Measurements from ENCODE around the gene DDX6. TPM values are rescaled to one million over a fixed set of nuclear protein-coding genes. Genes with fewer than 3 reads are reported as not detected.

The DDX6 gene
- total and polyA plus RNA-seq, 9 of the 15 experiments (the other 6 are each of a cell fraction or from before 2014, with no cell fraction given), result 10.0 to 102 (median 58.2) TPM

DNA sequence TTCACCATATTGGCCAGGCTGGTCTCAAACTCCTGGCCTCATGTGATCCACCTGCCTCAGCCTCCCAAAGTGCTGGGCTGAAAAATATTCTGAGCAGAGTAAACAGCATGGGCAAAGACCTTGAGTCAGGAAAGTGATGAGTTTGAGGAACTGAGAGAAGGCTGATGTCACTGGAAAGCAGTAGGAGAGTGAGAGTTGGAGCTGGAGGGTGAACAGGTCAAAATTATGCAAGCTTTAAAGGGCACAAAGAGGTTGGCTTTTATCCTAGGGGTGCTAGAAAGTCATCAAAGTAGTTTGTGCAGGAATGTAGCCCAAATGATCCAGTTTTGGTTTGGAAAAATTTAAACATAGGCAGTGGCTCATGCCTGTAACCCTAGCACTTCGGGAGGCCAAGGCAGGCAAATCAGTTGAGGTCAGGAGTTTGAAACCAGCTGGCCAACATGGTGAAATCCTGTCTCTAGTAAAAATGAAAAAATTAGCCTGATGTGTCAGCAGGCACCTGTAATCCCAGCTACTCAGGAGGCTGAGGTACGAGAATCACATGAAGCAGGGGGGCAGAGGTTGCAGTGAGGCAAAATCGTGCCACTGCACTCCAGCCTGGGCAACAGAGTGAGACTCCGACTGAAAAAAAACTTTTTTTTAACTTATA lies 48.1 kb upstream of the DDX6 start:
- no peak overlapping the region for H3K4me3 ChIP-seq
- no peaks in the 10 kb centered on the region; a peak in 3 of 5 replicates for H3K4me1 ChIP-seq (replicated peaks in 1 of 2; ENCODE audit: control insufficient read depth in 2 of 2, insufficient read depth in 2 of 2, low read length in 2 of 2)
- no peaks in the 10 kb centered on the region for H3K27me3 ChIP-seq (ENCODE audit: control insufficient read depth in 2 of 2, insufficient read depth in 2 of 2, low read length in 2 of 2)
- H3K79me2 ChIP-seq (ENCODE audit: control insufficient read depth, insufficient read depth, low read length), result no peaks in the 10 kb centered on the region
- DNase-seq (ENCODE audit: extremely low read depth in 1 of 4, low spot score in 3 of 4), result no peak
- CTCF ChIA-PET (ENCODE audit: low intra/inter-chr PET ratio), result no interaction called here
- in situ Hi-C loops (cut with MboI), result no loop called here
- FAIRE-seq, result no peak
- no peak overlapping the region for H3K27ac ChIP-seq (ENCODE audit: extremely low read depth, low read depth, low read length)
- POLR2A ChIA-PET, result no interaction called here
- intact Hi-C loops (cut with micrococcal nuclease), result no loop called here
- no TSS peak for BruUV-seq (replicated peaks)
- no peak overlapping the region for H3K4me2 ChIP-seq (ENCODE audit: insufficient read depth, low read length)
- H3K9me1 ChIP-seq (ENCODE audit: control insufficient read depth, insufficient read depth, low read length), result no peaks in the 10 kb centered on the region
- no peak overlapping the region for H2AFZ ChIP-seq (ENCODE audit: low read depth, low read length)
- WGBS (ENCODE audit: insufficient coverage, low coverage, missing lambda C conversion rate), result 74% methylated on average over 4 of the region's 4 CpGs
- no peaks in the 10 kb centered on the region for H4K20me1 ChIP-seq (replicated peaks; ENCODE audit: control insufficient read depth, insufficient read depth, low read length)
- ATAC-seq, result no peak
- no peaks in the 10 kb centered on the region for H3K9me3 ChIP-seq (replicated peaks; ENCODE audit: control insufficient read depth, insufficient read depth, low read depth, low read length)
- H3K9ac ChIP-seq (ENCODE audit: insufficient read depth in 1 of 2, low read depth in 2 of 2, low read length in 2 of 2), result no peak overlapping the region
- no peaks in the 10 kb centered on the region for H3K36me3 ChIP-seq (ENCODE audit: control insufficient read depth, insufficient read depth, low read length)
- TF ChIP-seq NCOA4 (IDR thresholded peaks at IDR 0.05; ENCODE audit: partially characterized antibody), result no peak
- no peak for TF ChIP-seq ZFPM2 (CRISPR knock-in tag; IDR thresholded peaks at IDR 0.05)
- no peak for TF ChIP-seq COPS2 (conservative IDR thresholded peaks at IDR 0.05)
- TF ChIP-seq STAT5B (CRISPR knock-in tag; IDR thresholded peaks at IDR 0.05), result no peak
- no peak for TF ChIP-seq RFX7 (CRISPR knock-in tag; IDR thresholded peaks at IDR 0.05)
- no peak for TF ChIP-seq ZBTB8A (IDR thresholded peaks at IDR 0.05; ENCODE audit: partially characterized antibody)
- no peak for TF ChIP-seq U2AF1 (optimal IDR thresholded peaks at IDR 0.05; ENCODE audit: low read depth, low read length)
- TF ChIP-seq DMBX1 (CRISPR knock-in tag; IDR thresholded peaks at IDR 0.05; ENCODE audit: borderline replicate concordance), result no peak
- TF ChIP-seq ZNF644 (tag; IDR thresholded peaks at IDR 0.05; ENCODE audit: low read depth), result no peak
- TF ChIP-seq POLR2G (IDR thresholded peaks at IDR 0.05; ENCODE audit: low read depth, low read length), result no peak
- TF ChIP-seq SAFB (IDR thresholded peaks at IDR 0.05; ENCODE audit: borderline replicate concordance, low read depth, low read length), result no peak
- no peak for TF ChIP-seq ZNF217 (CRISPR knock-in tag; IDR thresholded peaks at IDR 0.05)
- TF ChIP-seq, protein P1, sequence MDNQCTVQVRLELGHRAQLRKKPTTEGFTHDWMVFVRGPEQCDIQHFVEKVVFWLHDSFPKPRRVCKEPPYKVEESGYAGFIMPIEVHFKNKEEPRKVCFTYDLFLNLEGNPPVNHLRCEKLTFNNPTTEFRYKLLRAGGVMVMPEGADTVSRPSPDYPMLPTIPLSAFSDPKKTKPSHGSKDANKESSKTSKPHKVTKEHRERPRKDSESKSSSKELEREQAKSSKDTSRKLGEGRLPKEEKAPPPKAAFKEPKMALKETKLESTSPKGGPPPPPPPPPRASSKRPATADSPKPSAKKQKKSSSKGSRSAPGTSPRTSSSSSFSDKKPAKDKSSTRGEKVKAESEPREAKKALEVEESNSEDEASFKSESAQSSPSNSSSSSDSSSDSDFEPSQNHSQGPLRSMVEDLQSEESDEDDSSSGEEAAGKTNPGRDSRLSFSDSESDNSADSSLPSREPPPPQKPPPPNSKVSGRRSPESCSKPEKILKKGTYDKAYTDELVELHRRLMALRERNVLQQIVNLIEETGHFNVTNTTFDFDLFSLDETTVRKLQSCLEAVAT (IDR thresholded peaks at IDR 0.05), result no peak
- TF ChIP-seq, protein P2, sequence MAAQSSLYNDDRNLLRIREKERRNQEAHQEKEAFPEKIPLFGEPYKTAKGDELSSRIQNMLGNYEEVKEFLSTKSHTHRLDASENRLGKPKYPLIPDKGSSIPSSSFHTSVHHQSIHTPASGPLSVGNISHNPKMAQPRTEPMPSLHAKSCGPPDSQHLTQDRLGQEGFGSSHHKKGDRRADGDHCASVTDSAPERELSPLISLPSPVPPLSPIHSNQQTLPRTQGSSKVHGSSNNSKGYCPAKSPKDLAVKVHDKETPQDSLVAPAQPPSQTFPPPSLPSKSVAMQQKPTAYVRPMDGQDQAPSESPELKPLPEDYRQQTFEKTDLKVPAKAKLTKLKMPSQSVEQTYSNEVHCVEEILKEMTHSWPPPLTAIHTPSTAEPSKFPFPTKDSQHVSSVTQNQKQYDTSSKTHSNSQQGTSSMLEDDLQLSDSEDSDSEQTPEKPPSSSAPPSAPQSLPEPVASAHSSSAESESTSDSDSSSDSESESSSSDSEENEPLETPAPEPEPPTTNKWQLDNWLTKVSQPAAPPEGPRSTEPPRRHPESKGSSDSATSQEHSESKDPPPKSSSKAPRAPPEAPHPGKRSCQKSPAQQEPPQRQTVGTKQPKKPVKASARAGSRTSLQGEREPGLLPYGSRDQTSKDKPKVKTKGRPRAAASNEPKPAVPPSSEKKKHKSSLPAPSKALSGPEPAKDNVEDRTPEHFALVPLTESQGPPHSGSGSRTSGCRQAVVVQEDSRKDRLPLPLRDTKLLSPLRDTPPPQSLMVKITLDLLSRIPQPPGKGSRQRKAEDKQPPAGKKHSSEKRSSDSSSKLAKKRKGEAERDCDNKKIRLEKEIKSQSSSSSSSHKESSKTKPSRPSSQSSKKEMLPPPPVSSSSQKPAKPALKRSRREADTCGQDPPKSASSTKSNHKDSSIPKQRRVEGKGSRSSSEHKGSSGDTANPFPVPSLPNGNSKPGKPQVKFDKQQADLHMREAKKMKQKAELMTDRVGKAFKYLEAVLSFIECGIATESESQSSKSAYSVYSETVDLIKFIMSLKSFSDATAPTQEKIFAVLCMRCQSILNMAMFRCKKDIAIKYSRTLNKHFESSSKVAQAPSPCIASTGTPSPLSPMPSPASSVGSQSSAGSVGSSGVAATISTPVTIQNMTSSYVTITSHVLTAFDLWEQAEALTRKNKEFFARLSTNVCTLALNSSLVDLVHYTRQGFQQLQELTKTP (IDR thresholded peaks at IDR 0.05; ENCODE audit: low read depth in 1 of 2, partially characterized antibody in 2 of 2), result no peak
- no peak for TF ChIP-seq PRMT5 (CRISPR knock-in tag; IDR thresholded peaks at IDR 0.05)
- no peak for TF ChIP-seq NEUROD1 (IDR thresholded peaks at IDR 0.05; ENCODE audit: borderline replicate concordance, low read depth, low read length, partially characterized antibody)
- TF ChIP-seq SMARCA4 (IDR thresholded peaks at IDR 0.05), result no peak

Data from K562 (cell line).